GM18861 (cell line): Measurements from ENCODE around the gene SLC24A3.

Experiments
- ATAC-seq: cut with Tn5 transposase; IDR thresholded peaks from one replicate; pipeline ENCODE4 v1.9.1; 2021; ENCODE audit not compliant: unreplicated experiment

SLC24A3 gene

GRCh38 chr20:19493794-19494495 is 281.5 kb downstream of the SLC24A3 start:
- no peak for ATAC-seq

DNA sequence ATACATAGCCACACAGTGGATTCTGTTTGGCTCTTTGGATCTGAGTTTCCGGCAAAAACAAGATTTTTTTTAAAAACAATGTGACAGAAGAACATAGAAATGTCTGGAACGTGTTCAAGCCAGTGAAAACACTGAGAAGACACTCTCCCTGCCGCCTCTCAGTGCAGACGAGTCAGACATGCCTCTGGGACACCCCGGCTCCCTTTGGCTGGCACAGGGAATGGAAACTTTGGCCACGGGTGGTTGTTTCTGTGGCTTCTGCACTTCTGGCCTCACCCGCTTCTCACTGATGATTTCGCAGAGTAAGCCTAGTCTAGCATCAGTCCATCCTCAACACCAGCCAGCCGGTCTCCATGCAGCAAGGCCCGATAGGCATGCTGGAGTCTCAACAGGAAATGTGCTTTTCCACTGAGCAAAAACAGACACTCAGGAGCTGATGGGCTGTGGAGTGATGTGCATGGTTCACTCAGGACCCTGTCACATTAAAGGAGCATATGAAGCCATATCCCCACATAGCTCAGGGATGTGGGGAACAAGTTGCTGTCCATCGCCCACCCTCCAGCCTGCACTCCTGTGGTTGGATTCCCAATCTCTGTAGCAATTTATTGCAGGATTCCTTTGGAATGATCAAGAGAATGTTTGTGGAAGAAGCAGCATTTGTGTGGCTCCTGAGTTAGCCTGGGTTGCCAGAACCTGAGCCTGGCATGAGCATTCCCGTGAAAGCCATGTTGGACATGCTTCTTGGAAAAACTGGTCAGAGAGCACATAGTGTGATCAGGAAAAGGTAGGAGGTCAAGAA is 283.7 kb downstream of the SLC24A3 start:
- no peak for ATAC-seq

DNA sequence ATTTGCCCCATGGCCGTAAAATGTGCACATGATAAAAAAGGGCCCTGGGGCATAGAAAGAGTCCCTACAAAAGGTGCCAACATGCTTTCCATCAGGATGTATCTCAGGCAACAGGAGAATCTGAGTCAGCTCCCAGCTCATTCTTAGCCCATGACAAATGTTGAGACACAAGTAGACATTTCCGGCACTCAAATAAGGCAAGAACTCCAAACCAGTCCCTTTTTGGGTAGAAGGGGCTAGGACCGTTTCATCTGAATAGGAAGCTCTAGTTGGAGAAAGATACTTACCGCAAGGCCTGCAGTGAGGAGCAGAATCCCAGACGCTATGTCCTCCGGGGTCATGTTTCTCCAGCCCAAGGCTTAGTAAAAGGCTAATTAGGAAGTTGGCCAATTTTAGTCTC is 284.6 kb downstream of the SLC24A3 start:
- no peak for ATAC-seq

- ATAC-seq, result no peak
These were observed 286.3 kb downstream of the SLC24A3 start for GRCh38 chr20:19498756-19499155.

GRCh38 chr20:19501476-19502115 is 289.2 kb downstream of the SLC24A3 start:
- ATAC-seq, result no peak

GRCh38 chr20:19502169-19502568 is 289.7 kb downstream of the SLC24A3 start:
- no peak for ATAC-seq

DNA sequence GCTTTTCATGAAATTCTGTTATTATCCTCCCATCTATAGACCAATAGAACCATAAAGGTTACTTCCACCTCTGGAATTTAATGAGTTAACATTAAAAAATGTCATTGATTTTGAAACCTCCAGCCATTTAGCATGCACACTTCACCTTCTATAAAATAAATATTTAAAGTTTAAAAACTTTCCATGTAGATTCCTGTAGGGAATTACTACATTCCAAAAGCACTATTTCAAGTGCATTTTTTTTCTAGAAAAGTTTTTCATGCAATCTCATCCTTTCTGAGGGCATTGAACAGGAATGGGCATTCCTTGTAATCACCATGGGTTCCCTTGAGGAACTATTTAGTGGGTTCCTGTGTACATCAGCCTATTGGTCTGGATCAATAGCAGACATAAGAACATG is 291.8 kb downstream of the SLC24A3 start:
- no peak for ATAC-seq

DNA sequence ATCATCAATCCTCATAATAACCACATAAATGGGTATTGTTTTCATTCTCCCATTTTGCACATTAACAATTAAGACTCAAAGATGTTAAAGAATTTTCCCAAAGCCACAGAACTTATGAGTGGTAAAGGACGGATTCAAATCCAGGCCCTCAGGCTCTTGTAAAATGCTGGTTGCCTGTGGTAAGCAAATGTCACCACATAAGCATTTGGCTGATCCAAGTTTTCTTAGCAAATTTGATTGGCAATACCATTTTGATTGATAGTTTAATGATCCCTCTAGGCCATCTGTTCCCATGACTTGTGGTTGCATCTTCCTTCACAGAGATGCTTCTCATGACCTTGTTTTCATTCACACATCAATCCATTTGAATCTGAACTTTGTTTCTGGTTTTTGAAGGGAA is 293.6 kb downstream of the SLC24A3 start:
- no peak for ATAC-seq

- ATAC-seq, result no peak
These were observed 296.0 kb downstream of the SLC24A3 start for GRCh38 chr20:19508449-19508848.

DNA sequence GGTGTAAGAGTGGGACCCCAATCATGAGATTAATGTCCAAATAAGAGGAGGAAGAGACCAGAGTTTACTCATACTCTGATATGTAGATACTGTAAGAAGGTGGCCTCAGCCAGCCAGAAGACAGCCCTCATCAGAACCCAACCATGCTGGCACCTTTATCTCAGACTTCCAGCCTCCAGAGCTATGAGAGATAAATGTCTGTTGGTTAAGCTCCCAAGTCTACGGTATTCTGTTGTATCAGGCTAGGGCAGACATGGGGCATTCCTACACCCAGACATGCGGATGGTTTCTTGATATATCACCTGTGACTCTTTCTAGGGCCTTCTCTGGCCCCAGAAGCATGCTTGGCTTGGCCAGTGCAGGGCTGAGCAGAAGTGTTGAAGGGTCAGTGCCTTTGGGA is 298.2 kb downstream of the SLC24A3 start:
- no peak for ATAC-seq

GRCh38 chr20:19511931-19512330 is 299.5 kb downstream of the SLC24A3 start:
- no peak for ATAC-seq

DNA sequence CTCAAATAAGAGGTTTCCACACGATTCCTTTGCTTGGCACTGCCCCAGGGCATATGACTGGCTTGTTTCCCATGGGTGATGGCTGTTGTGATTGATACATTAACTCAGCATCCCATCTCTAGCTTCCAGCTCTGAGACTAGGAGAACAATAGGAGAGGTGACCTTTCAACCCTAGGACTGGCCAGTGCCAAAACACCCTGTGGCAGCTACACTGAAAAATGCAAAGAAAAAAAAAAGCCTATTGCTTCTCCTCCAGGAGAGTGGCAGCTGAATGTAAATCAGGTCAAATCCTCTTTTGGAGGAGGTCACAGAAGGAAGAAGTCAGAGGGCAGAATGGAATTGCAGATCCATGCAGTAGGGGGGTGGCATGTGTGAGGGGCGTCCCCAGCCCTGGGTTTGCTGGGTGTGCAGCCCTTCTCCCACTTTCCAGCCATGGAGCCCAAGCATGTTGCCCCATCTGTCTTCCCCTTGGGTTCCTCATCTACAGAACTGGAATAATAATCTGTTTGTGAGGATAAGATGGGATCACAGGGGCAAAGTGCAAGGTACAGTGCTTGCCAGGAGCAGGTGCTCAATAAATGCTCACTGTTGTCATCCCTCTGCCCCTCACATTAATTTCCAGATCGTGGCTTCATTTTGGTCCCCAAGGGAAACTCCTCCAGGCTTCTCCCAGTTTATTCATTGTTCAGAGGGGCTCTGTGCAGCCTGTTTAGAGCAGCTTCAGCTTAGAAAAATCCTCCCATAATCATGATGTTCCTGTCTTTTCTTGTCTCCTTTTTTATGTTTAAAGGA is 300.6 kb downstream of the SLC24A3 start:
- no peak for ATAC-seq

DNA sequence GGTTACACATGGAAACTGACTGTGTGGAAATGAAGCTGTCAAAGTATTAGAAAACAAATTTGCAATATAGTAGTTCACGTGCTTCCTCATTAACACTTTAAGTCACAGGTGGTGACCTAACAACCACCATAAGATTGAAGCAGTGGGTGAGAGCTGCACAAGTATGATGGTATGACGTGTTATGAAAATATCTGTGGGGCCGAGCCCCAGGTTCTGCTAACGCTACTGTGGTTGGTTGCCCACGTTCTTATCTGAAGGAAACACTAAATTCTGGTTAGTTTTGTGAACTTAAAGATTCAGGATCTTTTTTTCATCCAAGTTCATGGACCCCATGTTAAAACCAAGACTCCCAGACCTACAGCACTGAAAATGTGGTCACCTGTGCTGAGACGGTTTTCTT is 302.6 kb downstream of the SLC24A3 start:
- no peak for ATAC-seq

DNA sequence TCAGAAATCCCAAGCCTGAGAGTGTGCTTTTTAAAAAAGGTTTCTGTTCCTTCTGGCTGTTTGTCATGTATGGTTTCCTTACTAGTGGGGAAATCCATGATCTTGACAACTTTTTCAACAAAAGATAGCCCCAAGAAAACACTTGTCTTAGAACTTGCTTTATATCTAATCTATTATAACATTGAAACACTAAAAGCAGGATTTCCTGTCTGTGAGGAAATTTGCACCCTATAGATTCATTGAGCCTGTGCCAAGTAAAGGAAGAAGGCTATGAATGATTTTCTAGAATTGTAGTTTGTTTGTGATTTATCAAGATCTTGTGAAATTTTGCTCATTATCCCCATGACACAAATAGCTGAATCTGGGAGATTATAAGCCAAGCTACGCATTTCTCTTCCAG is 307.0 kb downstream of the SLC24A3 start:
- no peak for ATAC-seq

DNA sequence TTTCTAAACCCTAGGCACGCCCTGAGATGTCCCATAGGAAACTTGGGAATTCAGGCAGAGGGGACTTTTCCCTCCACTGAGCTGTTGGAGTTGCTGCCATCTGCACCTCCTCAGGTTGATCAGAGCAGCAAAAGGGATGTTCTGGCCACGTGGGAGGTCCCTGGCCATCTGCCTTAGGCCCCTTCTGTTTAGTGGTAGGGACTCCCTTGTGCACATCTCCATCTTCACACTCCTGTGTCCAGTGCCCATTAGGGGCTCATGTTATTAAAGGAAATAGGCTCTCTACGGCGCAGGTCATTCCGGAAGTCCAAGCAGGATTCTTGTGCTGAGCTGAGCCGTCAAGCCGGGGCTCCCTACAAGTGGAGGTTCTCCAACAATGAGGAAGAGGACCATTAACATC is 307.8 kb downstream of the SLC24A3 start:
- no peak for ATAC-seq

- no peak for ATAC-seq
These were observed 309.8 kb downstream of the SLC24A3 start for GRCh38 chr20:19522071-19522801.

DNA sequence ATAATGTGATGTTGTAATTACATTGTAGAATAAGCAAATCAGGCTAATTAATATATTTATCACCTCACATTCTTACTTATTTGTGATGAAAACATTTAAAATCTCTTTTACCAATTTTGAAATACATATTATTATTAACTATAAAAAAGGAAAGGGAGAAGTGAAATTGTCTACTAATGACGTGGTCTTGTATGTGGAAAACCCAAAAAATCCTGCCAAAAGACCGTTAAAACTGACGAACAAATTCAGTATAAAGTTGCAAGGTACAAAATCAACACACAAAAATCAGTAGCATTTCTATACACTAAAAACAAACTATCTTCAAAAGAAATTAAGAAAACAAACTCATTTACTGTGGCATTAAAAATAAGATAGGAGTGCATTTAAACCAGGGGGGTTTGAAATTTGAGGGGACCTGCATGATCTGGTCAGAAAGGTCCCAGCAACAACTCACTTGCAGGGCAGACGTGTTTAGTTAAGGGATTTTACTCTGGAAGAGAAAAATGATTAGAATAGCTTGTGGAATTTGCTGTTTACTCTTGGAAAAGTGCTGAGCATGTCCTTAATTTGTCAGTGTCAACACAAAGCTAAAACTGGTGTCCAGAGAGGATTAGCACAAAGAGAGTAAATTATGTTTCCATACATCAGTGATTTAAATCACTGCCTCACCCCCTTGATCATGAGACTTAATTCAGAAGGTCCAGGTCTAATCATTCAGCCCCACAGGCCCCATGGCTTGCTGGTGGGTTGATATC is 310.6 kb downstream of the SLC24A3 start:
- no peak for ATAC-seq

DNA sequence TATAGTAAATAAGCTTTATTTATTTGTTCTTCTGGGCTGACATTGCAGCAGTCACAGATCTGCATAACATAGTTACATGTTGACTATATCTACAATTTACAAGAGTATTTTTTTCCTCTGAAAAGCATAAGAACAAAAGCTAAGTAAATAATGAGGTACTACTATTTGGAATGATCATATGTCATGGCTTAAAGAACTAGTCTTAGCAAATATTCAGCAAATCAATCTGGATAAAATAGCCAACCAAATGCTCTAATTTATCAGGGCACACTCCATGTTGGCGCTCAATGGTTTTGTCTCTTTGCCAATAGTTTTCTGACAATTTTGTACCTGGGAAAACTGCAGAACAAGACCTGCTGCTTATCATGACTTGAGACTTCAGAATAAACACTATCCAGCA is 312.2 kb downstream of the SLC24A3 start:
- ATAC-seq, result no peak

DNA sequence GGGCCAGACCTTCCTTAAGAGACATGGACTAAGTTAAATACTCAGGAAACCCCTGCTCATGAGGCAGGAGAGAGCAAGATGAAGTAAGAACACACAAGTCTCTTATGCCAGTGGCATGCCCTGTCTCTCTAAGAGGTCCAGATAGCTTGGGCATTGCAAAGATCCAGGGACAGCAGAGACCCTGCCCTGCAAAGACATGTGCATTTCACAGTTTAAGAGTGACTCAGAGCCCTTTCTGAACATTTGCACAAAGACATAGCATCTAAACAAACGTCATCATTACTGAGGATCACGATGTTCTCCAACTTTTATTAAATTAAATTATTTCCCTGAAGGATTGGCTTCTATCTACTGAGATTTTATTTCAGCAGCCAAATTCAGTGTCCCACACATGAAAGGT is 315.1 kb downstream of the SLC24A3 start:
- no peak for ATAC-seq
